Stimulated activated CD8-positive, alpha-beta memory T cell treated with anti-CD3 and anti-CD28 coated beads, Interleukin-7, amount 100 ng/mL, for 48 hours (primary cell): ENCODE results near the gene ATCAY.
"Not testable (repeated sequence)": the region's sequence is repeated elsewhere in the genome, so short reads cannot be mapped to it uniquely, and the experiment has no call there.

ENCODE experiments used
- DNase-seq, 2 donors: peaks; one replicate each; pipeline ENCODE4 v3.0.0-alpha.2; 2020; ENCODE audit warnings: low read depth in 1 of 2; ENCODE audit errors: extremely low read depth in 1 of 2

Gene ATCAY

GRCh38 chr19:3944018-3944721, 63.7 kb downstream of the ATCAY start:
- DNase-seq = no peak

- no peak for DNase-seq
These were observed 65.4 kb downstream of the ATCAY start for GRCh38 chr19:3945838-3946237.

DNA sequence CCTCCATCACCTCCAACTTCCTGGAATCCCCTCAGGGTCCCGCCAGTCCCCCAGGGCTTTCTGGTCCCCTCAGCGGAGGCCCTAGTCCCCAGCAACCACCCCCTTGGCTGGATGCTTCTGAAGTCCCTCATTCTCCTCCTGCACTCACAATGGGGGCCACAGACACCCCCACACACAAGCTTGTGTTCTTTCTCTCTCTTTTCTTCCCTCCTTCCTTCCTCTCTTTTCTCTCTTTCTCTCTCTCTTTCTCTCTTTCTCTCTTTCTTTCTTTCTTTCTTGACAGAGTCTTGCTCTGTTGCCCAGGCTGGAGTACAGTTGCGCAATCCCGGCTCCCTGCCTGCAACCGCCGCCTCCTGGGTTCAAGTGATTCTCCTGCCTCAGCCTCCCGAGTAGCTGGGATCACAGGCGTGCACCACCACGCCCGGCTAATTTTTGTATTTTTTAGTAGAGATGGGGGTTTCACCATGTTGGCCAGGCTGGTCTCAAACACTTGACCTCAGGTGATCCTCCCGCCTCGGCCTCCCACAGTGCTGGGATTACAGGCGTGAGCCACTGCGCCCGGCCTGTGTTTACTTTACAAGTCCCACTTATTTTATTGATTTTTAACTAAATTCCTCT, 66.9 kb downstream of the ATCAY start:
- not testable (repeated sequence) for DNase-seq

DNA sequence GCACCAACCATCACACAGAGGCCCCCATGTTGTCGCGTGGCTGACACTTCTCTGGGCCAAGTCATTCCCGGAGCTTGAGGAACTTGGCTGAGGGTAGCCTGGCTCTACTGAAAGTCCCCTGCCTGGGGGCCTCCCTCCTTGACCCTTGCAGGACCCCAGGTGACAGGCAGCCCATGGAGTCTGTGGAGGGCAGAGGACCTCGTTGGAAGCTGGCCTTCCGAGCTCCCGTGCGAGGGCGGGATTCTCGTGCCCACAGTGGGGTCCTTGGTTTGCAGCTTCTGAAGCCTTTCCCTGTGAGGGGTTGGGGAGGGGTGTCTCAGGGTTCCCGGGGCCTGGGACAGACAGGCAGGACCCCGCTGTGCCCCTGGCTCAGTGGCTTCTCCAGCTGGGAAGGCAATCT, 68.8 kb downstream of the ATCAY start:
- no peak for DNase-seq

- DNase-seq = no peak
These were observed 69.7 kb downstream of the ATCAY start for GRCh38 chr19:3949997-3950859.

DNA sequence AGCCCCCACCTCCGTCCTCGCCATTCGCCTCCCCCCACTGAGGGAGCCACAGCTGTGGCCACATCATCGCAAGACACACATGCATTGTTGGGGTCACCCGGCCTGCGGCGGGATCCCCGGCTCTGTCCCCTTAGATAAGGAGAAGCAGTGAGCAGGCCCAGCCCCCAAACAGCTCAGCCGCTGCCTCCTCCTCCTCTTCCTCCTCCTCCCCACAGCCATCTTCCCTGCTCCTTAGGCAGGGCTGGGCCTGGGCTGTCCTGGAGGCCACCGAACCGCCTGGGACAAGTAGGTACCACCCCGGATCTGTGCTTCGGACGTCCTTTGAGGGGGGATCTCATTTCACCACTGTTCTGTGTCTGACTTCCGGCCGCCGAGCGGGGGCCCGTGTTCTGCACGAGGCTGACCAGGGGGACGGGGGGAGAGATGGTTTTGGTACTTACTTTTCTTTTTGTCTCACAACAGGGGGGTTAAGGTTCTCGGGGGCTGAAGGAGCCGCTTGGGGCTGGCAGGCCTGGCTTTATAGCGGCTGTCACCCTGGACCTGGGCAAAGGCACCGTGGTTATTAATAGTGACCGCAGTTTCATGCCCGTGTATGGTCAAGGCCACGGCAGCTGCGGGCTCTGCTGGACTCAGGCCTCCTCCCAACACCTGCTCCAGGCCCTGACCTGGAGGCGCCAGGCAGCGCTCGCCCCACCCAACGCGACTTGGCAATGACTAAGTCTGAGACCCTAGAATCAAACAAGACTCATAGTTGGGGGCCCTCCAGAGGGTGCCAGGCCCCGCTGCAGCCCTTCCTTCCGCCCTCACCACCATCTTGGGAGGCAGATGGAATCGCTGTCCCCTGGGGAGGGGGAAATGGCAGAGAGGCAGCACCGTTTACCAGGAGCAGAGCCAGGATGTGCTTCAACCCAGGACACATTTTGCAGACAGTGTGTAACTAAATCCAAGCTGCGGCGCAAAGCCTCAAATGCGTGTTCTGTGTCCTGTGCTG, 70.7 kb downstream of the ATCAY start:
- peak in 1 of 2 donors; percentile 24 for DNase-seq

- DNase-seq = not testable (repeated sequence)
These were observed 72.3 kb downstream of the ATCAY start for GRCh38 chr19:3952755-3953276.

GRCh38 chr19:3954107-3954506, 73.6 kb downstream of the ATCAY start:
- DNase-seq = no peak

DNA sequence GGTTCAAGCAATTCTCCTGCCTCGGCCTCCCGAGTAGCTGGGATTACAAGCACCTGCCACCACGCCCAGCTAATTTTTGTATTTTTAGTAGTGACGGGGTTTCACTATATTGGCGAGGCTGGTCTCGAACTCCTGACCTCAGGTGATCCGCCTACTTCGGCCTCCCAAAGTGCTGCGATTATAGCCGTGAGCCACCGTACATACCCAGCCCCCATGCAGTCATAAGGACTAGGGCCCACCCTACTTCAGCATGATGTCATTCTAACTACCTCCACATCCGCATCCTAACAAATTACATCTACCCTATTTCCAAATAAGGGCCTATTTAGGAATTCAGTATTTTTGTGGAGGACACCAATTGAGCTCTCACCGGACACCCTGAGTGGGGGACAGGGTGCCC, 74.8 kb downstream of the ATCAY start:
- not testable (repeated sequence) for DNase-seq

- DNase-seq = no peak
These were observed 75.2 kb downstream of the ATCAY start for GRCh38 chr19:3955688-3956087.

DNA sequence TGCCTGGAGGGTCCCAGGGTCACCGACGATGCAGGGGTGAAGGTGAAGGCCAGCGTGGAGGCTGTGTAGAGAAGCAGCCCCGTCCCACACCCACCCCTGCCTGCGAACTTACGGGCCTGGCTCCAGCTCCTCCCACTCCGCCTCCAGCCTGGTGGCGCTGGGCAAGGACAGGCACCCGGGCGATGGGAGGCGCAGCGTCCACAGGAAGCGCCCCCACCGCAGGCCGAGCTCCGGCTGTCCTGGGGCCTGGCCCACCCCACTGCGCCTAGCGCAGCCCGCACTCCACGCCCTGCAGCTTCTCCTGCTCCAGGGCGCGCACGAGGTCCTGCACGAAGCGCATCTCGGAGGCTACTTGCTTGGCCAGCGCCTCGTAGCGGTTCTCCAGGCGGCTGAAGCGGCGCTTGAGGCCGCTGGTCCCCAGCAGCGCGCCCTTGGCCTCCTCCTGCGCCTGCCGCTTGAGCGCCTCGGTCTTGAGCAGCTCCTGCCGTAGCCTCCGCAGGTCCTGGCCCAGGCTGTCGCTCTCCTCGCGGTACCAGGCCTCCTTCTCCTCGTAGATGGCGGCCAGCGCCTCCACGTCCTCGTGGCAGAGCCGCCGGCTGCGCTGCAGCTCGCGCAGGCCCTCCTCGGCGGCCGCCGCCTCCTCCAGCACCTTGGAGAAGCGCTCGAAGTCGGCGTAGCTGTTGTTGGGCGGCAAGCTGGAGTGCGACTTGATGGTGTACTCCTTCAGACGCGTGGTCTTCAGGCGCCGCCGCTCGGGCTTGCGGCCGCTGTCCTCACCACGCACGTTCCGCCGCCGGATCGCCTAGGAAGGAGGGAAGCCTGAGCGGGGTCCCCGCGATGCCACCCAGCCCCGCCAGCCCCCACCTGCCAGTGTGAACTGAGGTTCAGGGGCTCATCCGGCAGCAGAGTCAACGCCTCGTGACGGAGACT, 78.6 kb downstream of the ATCAY start:
- DNase-seq = no peak

DNA sequence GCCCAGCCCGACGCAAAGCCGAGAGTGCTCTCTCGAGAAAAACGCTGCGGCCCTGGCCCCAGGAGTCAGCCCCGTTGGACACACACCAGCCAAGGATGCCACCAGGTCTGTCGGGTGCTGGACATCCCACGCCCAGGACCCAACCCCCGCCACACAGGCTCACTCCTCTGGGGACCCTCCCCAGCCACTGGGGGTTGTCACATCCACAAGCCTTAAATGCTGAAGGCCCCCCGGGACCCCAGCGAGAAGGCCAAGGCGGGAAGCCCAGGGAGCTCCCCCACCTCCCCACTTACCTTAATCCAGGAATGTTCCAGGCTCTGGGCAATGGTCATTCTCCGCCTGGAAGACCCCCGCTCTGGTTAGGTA, 79.3 kb downstream of the ATCAY start:
- DNase-seq = no peak

DNA sequence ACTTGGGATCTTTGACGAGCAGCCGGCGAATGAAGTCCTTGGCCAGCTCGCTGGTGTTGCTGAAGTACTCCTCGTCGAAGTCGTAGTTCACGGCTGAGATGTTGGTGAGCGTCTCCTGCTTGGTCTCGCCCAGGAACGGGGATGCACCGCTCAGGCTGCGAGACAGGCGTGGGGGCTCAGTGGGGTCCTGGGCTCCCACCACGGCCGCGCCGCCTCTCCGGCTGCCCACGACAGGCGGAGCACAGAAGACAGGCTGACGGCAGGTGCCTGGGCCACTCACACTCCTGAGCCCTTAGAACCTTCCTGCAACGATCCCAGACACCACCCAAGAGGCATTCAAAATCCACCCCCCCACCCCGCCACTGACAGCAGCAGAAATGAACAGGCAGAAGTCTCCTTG, 80.5 kb downstream of the ATCAY start:
- DNase-seq = no peak

DNA sequence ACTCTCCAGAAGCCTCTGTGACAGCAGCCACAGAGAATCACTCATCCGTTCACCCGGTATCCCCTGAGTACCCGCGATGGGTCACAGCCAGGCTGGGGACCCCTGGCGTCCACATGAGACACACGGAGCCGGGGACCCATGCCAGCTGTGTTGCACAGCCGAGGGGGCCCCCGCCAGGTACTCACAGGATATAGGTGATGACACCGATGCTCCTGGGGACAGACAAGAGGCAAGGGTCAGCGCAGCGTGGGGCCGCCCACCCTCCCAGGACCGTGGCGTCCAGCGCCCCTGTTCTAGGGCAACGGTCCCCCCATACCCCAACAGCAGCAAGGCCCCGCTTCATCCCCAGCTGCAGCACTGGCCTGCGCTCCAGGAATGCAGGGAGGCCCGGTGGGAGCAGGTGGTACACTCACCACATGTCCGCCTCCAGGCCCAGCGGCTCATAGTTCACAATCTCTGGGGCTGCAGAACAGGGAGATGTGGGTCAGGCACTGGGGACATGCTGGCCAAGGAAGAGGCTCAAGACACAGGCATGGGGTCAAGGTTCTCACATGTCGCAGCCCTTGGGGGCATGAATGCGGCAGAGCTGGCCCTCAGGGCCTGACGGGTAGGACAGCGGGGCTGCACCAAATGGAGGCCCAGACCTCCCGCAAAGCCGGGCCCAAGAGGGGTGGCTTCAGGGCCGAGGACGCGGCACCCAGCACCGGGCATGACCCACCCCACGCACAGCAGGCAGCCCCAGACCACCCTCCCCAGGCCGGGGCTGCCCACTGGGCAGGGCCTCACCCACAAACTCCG, 83.2 kb downstream of the ATCAY start:
- no peak for DNase-seq

- no peak for DNase-seq
These were observed 84.0 kb downstream of the ATCAY start for GRCh38 chr19:3964256-3965194.

- no peak for DNase-seq
These were observed 85.8 kb downstream of the ATCAY start for GRCh38 chr19:3966051-3967017.
